ENCODE data around the gene MRPL11. TPM values are rescaled to one million over a fixed set of nuclear protein-coding genes. Genes with fewer than 3 reads are reported as not detected.
A peak's percentile ranks its signal among the peaks of the same experiment; 100 is the strongest.

The MRPL11 gene
- total RNA-seq, 2 donors from 2014 or later, result 55.6 to 122 TPM

DNA sequence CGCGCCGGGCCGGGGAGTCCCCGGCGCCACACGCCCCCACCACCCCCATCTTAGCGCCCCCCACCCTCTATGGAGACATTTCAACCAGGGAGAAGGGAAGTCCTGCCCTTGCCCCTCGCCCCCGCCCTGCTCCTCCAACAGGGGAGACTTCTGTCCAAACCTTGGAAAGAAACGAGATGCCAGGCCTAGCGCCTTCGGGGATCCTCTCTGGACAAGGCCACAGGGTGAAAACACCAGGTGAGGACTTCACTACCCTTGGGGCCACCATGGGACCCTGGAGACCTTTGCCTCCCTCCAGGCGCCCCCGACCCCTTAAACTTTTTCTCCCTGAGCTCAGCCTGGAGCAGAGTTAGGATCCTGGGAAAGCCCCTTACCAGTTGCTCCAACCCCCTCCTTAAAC lies 29.4 kb downstream of the MRPL11 start:
- intact Hi-C loops (cut with DNase I), result loop anchor here (5.0 kb wide), 1 partner anchor 268 kb away; the partner anchor contains the start of gene RBM4B
- no peaks in the 10 kb centered on the region for H3K9me3 ChIP-seq
- H3K4me1 ChIP-seq, result peaks cover 4% of the 10 kb centered on the region
- DNase-seq, result no peak
- TF ChIP-seq, protein P1, sequence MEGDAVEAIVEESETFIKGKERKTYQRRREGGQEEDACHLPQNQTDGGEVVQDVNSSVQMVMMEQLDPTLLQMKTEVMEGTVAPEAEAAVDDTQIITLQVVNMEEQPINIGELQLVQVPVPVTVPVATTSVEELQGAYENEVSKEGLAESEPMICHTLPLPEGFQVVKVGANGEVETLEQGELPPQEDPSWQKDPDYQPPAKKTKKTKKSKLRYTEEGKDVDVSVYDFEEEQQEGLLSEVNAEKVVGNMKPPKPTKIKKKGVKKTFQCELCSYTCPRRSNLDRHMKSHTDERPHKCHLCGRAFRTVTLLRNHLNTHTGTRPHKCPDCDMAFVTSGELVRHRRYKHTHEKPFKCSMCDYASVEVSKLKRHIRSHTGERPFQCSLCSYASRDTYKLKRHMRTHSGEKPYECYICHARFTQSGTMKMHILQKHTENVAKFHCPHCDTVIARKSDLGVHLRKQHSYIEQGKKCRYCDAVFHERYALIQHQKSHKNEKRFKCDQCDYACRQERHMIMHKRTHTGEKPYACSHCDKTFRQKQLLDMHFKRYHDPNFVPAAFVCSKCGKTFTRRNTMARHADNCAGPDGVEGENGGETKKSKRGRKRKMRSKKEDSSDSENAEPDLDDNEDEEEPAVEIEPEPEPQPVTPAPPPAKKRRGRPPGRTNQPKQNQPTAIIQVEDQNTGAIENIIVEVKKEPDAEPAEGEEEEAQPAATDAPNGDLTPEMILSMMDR (IDR thresholded peaks at IDR 0.05), result no peak
- H3K27ac ChIP-seq, result no peak overlapping the region
- H3K4me3 ChIP-seq, result no peak overlapping the region
- H3K9ac ChIP-seq (ENCODE audit: low read depth in 2 of 2, low read length in 2 of 2), result peak overlapping the region in 1 of 2 donors; percentile 8
- peaks cover 4% of the 10 kb centered on the region for H3K27me3 ChIP-seq
- no peaks in the 10 kb centered on the region for H3K36me3 ChIP-seq

DNA sequence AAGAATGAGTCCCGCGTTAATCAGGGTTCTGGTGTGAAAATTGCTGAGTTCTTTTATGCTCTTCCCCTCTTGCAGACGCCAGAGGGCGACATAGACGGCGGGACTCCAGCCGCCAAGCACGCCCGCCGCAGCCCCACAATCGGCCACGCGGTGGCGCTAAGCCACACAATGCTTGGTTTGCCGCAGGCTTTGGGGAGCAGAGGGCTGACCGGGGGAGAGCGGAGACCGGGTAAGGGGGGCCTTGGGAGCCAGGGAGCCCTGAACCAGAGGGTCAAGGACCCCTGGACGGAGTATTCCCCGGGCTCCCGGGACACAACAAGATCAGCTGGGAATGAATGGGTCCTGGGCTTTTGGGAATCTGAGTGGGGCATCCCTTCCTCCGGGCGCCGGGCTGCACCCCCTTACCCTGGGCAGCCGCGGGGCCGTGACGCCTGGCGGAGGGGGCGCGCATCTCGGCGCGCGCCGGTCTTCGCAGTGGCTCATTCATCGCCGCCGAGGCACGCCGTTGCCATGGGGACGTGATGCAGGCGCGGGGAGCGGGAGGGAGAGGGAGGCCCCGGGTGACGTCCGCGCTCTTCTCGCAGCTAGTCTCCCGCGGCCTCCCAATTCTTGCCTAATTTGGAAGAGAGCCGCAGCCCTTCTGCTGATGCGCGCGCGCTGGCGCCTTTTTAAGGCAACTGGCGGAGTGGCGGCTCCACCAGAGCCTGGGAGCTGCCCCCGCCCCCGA lies 30.0 kb downstream of the MRPL11 start:
- Histone ChIP-seq H3K27me3 (peaks cover 4% of the 10 kb centered on the region), H3K36me3 (no peaks in the 10 kb centered on the region), H3K4me3 (peak overlapping the region; percentile 24), H3K9me3 (no peaks in the 10 kb centered on the region), H3K9ac (ENCODE audit: low read depth in 2 of 2, low read length in 2 of 2) (no peak overlapping the region), H3K27ac (no peak overlapping the region), H3K4me1 (peaks cover 4% of the 10 kb centered on the region)
- intact Hi-C loops (cut with DNase I), result loop anchor here (5.0 kb wide), 1 partner anchor 269 kb away; the partner anchor contains the start of gene RBM4B
- TF ChIP-seq, protein P1 (IDR thresholded peaks at IDR 0.05), result peak; percentile 100
- peak; percentile 90 for DNase-seq

DNA sequence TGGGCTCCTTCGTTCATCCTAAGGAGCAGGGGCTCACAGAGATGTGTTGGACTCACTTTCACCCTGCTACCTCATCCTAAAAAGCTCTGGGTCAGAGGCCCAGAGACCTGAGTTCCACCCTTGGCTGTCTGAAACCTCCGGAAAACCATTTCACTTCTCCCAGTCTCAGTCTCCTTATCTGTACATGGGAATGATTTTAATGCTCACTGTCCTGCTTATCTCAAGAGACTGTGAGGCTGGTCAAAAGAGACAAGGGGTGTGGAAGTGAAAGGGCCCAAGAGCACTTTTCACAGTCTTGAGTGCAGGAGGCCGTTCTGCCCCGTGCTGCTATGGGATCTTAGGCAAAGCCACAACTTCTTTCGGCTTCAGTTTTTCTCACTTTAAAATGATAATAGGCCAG lies 31.0 kb downstream of the MRPL11 start:
- Histone ChIP-seq H3K4me3 (no peak overlapping the region), H3K27ac (no peak overlapping the region), H3K9me3 (no peaks in the 10 kb centered on the region), H3K4me1 (peaks cover 4% of the 10 kb centered on the region), H3K36me3 (no peaks in the 10 kb centered on the region), H3K27me3 (peaks cover 4% of the 10 kb centered on the region), H3K9ac (ENCODE audit: low read depth in 2 of 2, low read length in 2 of 2) (no peak overlapping the region)
- intact Hi-C loops (cut with DNase I), result loop anchor here (5.0 kb wide), 1 partner anchor 270 kb away; the partner anchor contains the start of gene RBM4B
- TF ChIP-seq, protein P1 (IDR thresholded peaks at IDR 0.05), result no peak
- no peak for DNase-seq

DNA sequence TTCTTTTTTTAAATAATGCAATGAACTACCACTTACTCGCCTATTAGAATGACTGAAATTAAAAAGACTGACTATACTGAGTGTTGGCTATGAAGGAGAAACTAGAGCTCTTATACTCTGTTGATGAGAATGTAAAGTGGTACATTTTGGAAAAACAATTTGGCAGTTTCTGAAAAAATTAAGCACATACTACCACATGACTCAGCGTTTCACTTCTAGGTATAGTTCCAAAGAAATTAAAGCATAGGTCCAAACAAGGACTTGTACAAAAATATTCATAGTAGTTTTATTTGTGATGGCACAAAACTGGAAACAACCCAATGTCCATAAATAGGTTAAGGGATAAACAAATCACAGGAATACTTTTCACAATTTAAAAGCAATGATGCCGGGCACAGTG lies 44.7 kb downstream of the MRPL11 start:
- Histone ChIP-seq H3K9ac (ENCODE audit: low read depth in 2 of 2, low read length in 2 of 2) (no peak overlapping the region), H3K9me3 (no peaks in the 10 kb centered on the region), H3K27ac (no peak overlapping the region), H3K4me1 (no peaks in the 10 kb centered on the region), H3K27me3 (no peaks in the 10 kb centered on the region), H3K4me3 (no peak overlapping the region), H3K36me3 (no peaks in the 10 kb centered on the region)
- TF ChIP-seq, protein P1 (IDR thresholded peaks at IDR 0.05), result no peak
- no peak for DNase-seq
- intact Hi-C loops (cut with DNase I), result no loop called here

DNA sequence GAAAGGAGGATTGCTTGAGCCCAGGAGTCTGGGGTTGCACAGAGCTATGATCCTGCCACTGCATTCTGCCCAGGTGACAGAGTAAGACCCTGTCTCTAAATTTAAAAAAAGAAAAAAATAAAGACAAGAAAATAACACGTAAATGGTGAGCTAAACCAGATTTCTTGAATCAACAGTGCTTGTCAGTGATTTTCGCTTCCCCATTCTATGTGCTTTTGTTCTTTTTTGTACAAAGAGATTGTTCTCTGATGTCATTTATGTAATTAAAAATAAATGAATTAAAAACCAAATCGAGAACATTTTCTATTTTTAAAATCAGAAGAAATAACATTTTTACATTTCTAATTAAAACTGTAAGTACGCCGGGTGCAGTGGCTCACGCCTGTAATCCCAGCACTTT lies 47.3 kb downstream of the MRPL11 start:
- TF ChIP-seq, protein P1 (IDR thresholded peaks at IDR 0.05), result no peak
- no peaks in the 10 kb centered on the region for H3K36me3 ChIP-seq
- H3K4me3 ChIP-seq, result no peak overlapping the region
- H3K27me3 ChIP-seq, result no peaks in the 10 kb centered on the region
- intact Hi-C loops (cut with DNase I), result no loop called here
- H3K9me3 ChIP-seq, result no peaks in the 10 kb centered on the region
- H3K4me1 ChIP-seq, result no peaks in the 10 kb centered on the region
- H3K9ac ChIP-seq (ENCODE audit: low read depth in 2 of 2, low read length in 2 of 2), result no peak overlapping the region
- H3K27ac ChIP-seq, result no peak overlapping the region
- DNase-seq, result no peak
